Frontal cortex (tissue), 4 donors: Measurements from ENCODE around the gene HTRA2. TPM values are rescaled to one million over a fixed set of nuclear protein-coding genes. Genes with fewer than 3 reads are reported as not detected.
A peak's percentile ranks its signal among the peaks of the same experiment; 100 is the strongest.

Experiments used
- DNase-seq, 2 donors: peaks; one replicate each; pipeline ENCODE4 v3.0.0; 2012; ENCODE audit warnings: low spot score in 2 of 2
- FAIRE-seq: peaks from 2 replicates; lab custom pipeline; 2012; peaks lifted over from hg19 to GRCh38; lab: Jason Lieb, UNC
- total RNA-seq: library from RNA; depleted of rRNA; stranded (reverse); fragments of >200 nt; gene quantifications from one replicate; pipeline ENCODE4 v1.2.3, GENCODE V29; 2014
- donor health status: control.
- donor health status: control.
- donor health status: control.

HTRA2 gene
- total RNA-seq, 1 donor from 2014 or later = 54.2 TPM

GRCh38 chr2:74514368-74515270 lies 15.1 kb upstream of the HTRA2 start, which contains the start of gene TLX2:
Gene TLX2, plus strand, starts transcription at chr2:74514450. Its CDS starts 357 bp downstream, at chr2:74514807.
- FAIRE-seq (no peak), DNase-seq (peak in 1 of 2 donors; percentile 49)

GRCh38 chr2:74515271-74515980 lies 14.3 kb upstream of the HTRA2 start:
- DNase-seq = no peak
- no peak for FAIRE-seq

DNA sequence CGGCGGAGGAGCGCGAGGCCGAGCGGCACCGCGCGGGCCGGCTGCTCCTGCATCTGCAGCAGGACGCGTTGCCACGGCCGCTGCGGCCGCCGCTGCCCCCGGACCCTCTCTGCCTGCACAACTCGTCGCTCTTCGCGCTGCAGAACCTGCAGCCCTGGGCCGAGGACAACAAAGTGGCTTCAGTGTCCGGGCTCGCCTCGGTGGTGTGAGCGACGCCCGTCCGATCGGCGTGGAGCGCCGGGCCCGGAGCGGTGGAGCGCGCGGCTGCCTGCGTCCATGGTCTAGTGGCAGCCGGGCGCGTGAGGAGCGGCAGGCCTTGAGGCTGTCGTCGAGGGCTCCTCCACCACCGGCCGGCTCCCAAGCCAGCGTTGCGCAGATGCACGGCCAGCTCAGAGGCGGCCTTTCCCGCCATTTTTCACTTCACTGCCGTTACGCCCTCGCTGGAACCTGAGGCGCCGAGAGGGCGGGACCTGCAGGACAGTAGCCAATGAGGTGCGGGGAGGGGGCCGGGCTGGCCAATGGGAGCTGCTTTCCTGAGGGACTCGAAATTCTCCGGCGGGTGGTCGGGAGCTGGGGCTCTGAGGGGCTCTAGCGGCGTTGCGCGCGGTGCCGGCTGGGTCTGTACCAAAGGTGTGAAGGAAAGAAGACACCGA lies 13.6 kb upstream of the HTRA2 start:
- peak; percentile 74 to 81 for DNase-seq
- no peak for FAIRE-seq

- DNase-seq (no peak), FAIRE-seq (no peak)
Observed at GRCh38 chr2:74516650-74517049, 13.1 kb upstream of the HTRA2 start.

DNA sequence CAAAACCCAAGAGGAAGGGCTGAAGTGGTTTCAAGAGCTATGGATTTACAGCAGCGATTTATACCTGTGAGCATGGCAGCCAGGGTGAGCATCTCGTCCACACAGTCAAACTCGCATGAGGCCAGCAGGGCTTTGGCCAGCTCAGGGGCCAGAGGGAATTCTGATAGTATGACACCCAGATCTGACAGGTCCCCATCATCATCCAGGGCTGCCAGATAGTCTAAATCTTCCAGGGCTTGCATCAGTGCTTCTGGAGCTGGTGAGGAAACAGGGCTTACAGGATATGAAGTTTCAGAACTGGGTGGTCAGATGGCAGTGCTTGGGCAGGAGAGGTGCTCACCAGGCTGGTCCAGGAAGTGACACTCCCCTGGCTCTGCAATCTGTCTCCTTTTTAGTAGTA lies 7.2 kb upstream of the HTRA2 start:
- DNase-seq = no peak
- no peak for FAIRE-seq

- no peak for DNase-seq
- FAIRE-seq = no peak
Observed at GRCh38 chr2:74524005-74524404, 5.7 kb upstream of the HTRA2 start.

DNA sequence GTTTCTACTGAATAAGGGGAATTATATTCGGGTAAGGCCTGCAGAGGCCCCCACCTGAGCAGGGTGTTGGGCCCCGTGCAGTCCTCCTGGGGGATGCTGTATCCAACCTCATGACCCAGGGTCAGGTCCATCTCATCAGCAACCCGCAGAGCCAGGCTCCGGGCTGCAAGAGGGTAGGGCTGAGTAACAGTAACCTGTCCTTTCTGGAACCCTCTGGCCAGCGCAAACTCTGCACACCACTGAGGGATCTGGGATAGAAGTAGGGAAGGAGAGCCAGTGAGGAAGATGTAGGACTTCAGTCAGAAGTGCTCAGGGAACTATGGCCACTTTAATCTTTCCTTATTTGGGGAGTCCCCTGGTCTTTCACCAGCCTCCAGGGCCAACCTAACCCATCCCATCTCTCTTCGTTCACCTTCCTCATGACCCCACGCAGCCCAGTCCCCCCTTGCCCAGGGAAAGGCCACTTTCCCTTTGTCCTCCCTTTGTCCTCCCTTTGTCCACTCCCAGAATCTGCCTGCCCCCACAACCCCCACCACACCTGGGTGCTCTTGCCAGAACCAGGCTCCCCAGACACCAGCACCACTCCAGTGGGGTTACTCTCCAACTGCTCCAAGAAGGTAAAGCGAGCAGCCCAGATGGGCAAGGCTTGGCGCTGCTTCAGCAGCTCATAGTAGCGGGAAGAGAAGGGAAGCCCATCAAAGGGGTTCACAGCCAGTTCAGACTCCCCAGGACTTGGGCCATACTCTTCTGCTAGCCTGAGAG lies 4.6 kb upstream of the HTRA2 start:
- DNase-seq (no peak), FAIRE-seq (no peak)

- DNase-seq (no peak), FAIRE-seq (no peak)
Observed at GRCh38 chr2:74525717-74526648, 3.8 kb upstream of the HTRA2 start, which contains the start of gene DQX1. Gene DQX1, minus strand, starts transcription at chr2:74526231. Its CDS starts 502 bp downstream, at chr2:74525729.

DNA sequence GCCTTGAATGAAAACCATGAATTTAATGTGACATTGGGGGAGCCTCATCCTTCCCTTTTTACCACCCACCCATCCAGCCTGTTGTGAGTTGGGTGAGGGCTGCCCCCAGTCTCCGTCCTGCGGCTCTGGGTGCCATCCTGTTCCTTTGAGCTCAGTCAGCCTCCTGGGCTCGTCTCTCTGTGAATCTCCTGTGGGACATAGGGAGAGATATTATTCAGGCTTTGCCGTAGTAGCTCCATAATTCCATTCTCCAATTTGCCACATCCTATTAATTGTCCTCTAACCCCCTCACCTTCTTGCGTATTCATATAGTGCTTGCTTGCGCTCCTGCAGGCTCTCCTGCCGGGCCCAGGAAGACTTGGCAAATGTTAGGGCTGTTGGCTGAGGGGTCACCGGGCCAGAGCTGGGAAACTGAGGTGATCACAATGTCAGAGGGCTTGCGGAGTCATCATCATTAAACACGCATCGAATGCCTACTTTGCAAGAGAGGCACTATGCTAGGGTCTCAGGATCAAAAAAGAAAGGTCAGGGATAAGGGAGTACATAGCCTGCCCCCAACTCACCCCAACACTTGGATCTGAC lies 3.0 kb upstream of the HTRA2 start:
- FAIRE-seq (no peak), DNase-seq (no peak)

- FAIRE-seq = no peak
- no peak for DNase-seq
Observed at GRCh38 chr2:74527741-74528140, 2.0 kb upstream of the HTRA2 start.

- DNase-seq (no peak), FAIRE-seq (no peak)
Observed at GRCh38 chr2:74528600-74529356, 955 bp upstream of the HTRA2 start.

- no peak for FAIRE-seq
- DNase-seq = peak in 1 of 2 donors; percentile 58
Observed at GRCh38 chr2:74530239-74531187, 780 bp downstream of the HTRA2 start.

GRCh38 chr2:74531666-74532065 lies 1.9 kb downstream of the HTRA2 start:
- no peak for FAIRE-seq
- no peak for DNase-seq

DNA sequence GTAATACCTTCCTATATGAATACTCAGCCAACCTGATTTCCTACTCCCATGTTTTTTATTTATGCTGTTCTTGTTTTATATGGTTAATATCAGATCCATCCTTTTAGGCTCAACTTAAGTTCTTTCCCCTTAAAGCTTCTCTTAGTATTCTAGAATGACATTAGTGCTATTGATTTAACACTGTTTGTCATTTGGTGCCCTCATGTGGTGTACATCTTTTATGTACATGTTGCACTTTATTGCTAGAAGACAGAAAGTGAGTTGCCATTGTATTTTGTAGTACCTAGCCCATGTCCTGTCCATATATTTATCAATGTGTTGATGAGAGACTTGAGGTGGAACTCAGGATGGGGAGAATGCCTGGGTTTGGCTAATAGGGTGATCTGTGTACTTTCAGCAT lies 2.5 kb downstream of the HTRA2 start:
- DNase-seq (no peak), FAIRE-seq (no peak)

GRCh38 chr2:74533464-74533863 lies 3.7 kb downstream of the HTRA2 start:
- no peak for FAIRE-seq
- no peak for DNase-seq

GRCh38 chr2:74534411-74534810 lies 4.7 kb downstream of the HTRA2 start:
- DNase-seq (no peak), FAIRE-seq (no peak)
